HG03175 (cell line): ENCODE measurements around the gene MAP3K13.
A peak's percentile ranks its signal among the peaks of the same experiment; 100 is the strongest.

ENCODE experiments used
- ATAC-seq: cut with Tn5 transposase; IDR thresholded peaks from one replicate; pipeline ENCODE4 v1.9.1; 2021; ENCODE audit warnings: mild to moderate bottlenecking, moderate library complexity; ENCODE audit not compliant: unreplicated experiment

Gene MAP3K13

DNA sequence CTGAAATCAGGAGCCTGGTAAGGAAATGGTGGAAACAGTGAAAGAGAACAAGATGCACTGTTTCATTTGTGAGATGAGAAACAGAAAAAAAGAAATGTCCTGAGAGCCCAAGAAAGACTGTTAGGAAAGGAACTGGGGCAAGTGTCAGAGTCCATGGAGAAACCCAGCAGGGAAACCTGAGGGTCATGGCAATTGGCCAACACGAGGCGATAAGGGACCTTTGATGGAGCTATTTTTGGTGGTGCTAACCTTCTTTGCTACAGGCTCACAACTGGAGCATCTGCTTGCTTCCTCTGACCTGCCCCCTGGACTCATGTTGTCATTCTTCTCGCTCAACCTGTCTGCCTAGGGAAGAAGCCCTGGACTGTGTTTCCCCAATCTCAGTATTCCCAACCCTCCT, 140.1 kb downstream of the MAP3K13 start:
- ATAC-seq: no peak

DNA sequence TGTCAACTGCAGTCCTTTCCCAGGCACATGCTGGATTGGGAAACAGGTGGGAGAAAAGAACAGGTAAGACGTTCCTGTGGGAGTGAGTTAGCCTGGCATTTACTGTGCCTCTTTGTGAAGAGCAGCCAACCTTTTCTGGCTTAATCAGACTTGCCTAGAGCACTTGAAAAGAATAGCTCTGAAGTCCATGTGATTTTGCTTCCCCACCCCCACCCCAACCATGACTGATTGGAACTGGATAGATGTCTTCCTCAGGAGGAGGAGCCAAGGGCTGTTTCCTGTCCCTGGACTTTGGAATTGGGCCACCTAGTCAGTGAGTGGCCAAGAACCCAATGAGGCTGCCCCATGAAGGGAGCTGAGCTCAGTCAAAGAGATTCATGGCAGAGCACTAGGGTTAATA, 140.6 kb downstream of the MAP3K13 start:
- ATAC-seq: no peak

DNA sequence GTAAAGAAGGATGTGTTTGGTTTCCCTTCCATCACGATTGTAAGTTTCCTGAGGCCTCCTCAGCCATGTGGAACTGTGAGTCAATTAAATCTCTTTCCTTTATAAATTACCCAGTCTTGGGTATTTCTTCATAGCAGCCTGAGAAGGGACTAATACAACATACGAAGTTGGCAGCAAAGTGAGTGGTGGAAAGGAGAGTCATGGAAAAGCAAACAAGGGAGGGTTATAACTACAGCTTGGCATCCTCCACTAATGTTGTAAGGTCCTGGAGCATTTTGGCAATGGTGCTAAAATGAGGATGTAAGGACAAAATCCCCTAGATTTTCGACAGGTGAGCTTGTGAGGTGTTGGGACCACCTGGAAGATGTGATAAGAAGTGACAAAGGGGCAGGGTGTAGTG, 141.7 kb downstream of the MAP3K13 start:
- ATAC-seq: no peak

DNA sequence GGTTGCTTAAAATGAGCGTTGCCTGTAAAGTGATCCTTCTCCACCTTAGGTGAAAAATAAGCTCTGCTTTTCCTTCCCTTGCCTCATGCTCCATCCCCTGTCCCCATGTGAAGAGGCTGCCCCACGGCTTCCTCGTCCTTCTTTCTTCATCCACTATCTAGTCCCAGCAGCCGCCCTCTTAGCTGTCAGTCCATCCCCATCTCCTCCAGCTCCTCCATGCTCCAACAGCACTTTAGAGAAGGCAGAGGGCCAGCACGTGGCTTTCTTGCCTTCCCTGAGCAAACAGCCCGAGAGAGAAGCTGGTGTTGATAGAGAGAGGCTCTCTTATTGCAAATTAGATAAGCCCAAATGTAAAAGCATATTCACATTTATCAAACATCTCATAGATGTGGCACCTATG, 144.9 kb downstream of the MAP3K13 start:
- ATAC-seq: no peak

DNA sequence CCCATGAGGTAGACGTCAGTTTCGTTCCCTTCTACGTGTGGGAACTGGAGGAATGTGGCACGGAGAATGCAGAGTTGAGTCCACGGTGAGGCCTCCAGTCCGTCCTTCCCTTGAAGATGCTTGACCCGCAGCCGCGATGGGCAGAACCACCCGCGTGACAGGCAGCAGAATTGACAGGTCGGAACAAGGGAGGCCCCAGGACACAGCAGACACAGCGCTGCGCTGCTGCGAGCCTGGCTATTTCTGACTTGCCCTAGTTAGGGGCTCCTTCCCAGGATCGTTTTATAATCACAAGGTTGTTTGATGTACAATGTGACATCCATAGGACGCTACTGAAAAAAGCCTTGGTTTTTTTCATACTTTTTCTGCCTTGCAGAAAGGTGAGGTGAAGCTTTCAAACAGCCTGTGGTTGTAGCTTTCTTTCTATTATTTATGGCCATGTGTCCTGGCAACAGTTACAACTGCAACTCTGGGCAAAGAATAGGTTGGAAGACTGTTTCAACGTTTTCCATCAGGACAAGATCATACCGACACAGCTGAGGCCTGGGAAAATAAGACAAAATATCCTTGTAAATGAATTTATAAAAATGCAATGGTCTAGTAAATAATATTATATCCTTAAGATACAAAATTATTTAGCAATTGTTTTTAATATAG, 145.5 kb downstream of the MAP3K13 start:
- no peak for ATAC-seq

DNA sequence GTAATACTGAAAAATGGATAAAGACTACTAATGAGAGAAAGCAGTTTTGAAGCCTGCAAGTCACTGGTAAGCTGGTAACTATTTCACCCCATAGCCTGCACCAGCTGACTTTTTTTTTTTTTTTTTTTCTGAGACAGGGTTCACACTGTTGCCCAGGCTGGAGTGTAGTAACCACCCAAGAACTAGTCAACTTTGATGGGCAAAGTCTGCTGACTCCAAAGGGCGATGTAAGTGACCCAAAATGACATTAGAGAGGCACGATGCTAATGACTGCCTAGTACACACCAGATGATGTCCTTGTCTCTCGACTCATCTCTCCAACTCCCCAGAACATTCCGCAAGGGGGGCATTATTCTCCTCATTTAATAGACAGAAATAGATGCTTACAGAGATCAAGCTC, 148.8 kb downstream of the MAP3K13 start:
- ATAC-seq: no peak

DNA sequence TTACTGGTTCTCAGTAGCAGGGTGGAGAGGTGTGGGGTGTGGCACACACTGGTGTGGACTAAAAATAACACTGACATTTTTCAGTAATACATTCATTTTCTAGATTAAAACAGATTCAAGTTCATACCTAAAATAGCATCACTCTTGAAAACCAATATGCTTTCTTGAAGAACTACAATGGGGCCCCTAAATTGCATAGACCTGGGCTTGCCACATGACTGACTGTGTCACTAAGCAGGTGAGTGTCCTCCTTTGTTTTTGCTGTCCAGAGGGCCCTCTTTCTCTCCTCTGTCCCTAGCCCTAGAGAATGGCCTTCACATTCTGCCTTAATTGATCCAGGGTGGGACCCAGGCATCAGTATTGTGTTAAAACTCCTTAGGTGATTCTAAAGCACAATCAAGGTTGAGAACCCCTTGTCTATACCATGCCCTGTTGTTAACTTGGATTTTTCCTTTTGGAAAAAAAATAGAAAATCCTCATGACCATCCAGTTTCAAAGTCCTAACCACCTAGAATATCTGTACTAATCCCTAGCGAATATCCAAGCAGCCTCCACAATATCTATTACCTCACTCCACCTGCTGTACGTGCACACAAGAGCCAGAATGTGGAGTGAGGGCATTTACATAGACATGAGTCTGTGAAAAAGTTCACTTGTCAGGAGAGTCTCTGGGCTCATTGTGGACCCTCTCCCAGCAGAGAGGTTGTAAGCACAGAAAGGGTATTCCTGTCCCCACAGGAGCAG, 154.6 kb downstream of the MAP3K13 start:
- ATAC-seq: no peak

DNA sequence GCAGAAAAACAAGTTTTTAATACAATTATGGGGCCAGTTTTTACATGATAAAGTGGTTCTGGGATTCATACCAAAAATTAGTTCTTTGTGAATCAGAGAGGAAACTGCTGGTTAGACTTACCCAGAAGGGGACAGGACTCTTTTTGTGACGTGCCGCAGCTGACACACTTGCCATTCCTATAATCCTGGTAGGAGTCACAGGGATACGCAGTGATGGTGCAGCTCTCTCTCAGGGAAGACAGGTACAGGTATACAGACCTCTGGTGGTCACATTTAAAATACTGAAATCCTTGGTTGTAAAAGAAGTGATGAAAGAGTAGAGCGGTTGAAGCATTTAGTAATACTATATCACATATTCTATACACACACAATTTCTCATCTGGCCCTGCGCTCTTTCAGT, 156.1 kb downstream of the MAP3K13 start:
- no peak for ATAC-seq

DNA sequence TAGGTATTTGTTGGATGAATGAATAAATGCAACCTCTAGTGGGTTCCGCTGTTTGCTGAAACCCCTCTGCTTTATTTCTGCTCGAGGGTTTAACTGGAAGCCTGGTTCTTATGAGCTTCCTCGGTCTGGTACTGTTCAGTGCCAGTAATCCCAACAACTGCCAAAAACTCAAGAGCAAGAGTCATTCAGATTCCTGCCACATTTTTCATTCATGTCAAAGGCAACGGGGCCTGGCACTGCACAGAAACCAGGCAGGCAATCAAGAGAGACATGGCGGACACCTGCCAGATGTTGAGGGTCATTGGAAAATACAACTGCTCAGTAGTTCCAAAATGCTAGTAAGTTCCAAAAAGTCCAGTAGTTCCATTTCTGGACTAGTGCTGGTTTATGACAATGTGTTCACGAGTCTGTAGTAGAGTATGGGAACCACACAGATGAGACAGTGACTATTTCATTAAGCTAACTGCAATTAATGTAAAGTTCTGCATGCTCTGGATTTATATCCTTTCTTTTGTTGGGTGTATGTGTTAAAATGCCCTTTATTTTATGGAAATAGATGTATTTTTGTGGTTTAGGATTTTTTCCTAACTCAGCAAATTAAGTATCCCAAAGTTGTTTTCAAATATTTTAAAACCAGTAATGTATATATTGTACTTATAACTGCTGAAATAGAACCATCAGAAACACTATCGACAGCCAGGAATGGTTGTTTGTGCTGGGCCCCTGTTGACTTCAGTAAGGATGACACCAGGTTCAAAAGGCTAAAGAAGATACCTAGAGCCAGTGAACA, 158.6 kb downstream of the MAP3K13 start:
- ATAC-seq: no peak

DNA sequence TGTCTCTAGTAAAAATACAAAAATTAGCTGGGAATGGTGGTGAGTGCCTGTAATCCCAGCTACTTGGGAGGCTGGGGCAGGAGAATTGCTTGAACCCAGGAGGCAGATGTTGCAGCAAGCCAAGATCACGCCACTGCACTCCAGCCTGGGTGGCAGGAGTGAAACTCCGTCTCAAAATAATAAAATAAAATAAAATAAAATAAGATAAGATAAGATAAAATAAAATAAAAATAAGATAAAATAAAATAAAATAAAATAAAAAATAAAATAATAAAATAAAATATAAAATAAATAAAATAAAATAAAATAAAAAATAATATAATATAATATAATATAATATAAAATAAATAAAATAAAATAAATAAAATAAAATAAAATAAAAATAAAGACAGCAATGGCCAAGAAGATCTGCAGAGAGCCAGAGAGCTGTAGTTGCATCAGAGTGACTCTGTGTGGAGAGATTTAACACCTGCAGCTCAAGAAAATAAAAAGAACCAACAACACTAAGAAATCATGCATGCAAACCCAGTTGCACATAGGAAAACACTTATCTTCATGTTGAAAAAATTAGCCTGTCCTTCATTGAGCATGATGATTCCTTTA, 163.5 kb downstream of the MAP3K13 start:
- ATAC-seq: no peak

DNA sequence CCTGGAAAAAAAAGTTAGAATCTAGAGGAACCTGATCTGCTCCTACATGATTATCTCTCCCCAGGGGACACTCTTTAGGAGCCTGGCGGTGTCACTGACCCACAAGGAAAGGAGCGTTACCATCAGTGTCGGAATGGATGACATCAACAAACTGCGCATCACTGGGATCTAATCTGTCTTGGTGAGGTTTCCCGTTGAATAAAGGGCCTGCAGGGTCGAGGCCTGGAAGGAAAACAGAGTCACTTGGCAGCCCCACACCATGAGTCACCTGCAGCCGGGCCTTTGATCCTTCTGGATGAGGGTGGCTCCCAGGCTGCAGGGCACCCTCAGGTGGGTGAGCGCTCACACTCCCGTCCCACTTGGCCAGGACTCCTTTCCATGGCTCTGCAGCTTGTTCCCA, 164.4 kb downstream of the MAP3K13 start:
- ATAC-seq: no peak

DNA sequence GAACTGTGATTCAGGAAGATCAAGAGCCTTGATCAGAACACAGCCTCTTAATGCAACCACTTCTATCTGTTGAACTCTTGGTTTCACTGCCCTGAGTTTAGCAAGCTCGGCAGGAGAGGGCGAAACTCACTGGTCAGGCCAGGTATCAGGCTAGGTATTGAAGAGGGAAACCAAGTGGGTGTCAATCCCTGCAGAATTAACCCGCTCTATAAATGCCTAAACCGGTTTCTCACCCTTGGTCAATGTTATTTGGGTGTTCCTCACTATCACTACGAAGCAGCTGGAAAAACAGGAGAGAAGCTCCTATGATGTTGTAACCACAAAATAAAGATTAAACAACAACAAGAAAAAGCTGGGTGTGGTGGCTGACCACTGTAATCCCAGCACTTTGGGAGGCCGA, 165.6 kb downstream of the MAP3K13 start:
- ATAC-seq: no peak

DNA sequence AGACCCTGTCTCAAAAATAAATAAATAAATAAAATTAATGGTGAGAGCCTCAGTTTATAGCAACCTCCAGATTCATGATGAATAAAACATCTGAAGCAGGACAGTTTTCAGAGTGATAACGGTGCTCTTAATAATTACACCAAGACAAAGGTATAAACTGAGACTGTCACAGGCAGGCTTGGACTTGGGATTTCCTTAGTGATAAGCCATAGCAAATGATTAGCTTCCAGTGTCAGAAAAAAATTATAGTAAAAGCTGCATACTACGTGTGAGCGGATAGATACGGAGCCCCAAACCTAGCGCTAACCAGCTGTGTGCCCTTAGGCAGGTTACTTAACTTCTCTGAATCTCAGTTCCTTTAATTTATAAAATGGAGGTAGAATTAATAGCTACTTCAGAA, 167.9 kb downstream of the MAP3K13 start:
- no peak for ATAC-seq

DNA sequence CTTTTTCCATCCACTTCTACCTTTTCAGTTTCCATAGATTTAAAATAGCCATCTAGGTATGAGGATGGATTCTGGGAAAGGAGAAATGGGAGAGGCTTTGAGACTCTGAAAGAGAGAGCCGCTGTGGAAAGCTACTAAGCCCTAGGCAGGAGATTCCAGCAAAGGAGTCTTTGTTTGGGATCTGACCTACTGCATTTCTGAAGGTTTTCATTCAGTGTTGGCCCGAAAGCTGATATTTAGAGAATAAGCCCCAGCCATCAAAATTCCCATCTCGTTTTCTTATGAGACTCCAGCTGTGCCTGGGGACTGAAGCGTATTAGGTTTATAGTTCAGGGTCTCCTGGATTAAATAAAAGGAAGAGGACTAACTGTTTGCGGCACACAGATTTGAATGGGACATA, 170.0 kb downstream of the MAP3K13 start:
- no peak for ATAC-seq

DNA sequence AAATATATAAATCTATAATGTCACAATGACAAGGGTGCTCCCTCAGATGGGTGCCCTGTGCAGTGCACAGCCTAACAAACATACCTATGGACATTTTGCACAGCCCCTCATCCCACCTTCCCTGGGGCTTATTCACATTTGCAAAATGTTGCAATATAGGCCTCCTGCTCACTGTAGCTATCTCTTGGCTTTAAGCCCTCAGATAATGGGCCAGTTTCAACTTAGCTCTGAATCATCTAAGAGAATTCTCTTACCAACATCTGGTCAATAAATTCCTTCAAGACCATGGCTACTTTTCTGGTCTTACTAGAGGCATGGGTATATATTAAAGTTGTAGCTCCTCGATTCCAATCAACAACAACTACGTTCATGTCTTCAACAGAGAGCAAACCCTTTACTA, 171.6 kb downstream of the MAP3K13 start:
- no peak for ATAC-seq

DNA sequence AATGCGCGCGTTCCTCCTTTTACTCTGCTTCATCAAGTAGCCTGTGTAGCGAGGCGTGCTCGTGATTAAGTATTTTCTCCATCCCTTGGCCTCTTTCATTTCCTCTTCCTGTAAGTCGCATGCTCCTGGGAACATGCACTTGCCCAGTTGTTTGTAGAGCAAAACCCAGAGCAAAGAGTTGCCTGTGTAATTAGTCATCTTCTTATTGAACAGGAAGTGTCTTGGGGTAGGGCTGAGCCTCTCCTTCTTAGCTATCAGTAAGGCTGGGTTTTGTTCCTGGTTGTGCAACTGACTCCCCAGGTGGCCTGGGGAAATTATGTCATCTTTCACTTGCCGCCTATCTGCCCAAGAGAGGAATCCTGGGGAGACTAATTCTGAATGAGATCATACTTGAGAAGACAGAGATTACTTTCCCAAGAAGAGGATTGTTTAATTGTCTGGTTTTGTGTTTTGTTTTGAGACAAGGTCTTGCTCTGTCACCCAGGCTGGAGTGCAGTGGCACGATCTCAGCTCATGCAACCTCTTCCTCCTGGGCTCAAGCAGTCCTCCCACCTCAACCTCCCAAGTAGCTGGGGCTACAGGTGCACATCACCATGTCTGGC, 174.5 kb downstream of the MAP3K13 start:
- peak; percentile 100 for ATAC-seq
